Upper lobe of left lung (tissue), 6 donors: ENCODE results near the gene DRD4. TPM values are rescaled to one million over a fixed set of nuclear protein-coding genes. Genes with fewer than 3 reads are reported as not detected.

Experiments used
- ATAC-seq, 2 donors: fragments of 200-7000 bp; cut with Tn5 transposase; one replicate each; pipeline ENCODE4 v1.9.1; 2022; ENCODE audit warnings: mild to moderate bottlenecking in 2 of 2, moderate library complexity in 2 of 2; ENCODE audit not compliant: low FRiP score in 2 of 2
- DNase-seq, 2 donors: peaks; one replicate each; pipeline ENCODE4 v3.0.0-alpha.2; 2019 to 2020
- H3K27ac ChIP-seq, 4 donors: fragments of 200-600 bp; sonication (generic); one replicate each; pipeline ENCODE4 v1.5.1; 2016 to 2019
- H3K27me3 ChIP-seq, 4 donors: fragments of 200-600 bp; sonication (generic); one replicate each; pipeline ENCODE4 v1.5.1; 2017 to 2019
- H3K36me3 ChIP-seq, 4 donors: fragments of 200-600 bp; sonication (generic); one replicate each; pipeline ENCODE4 v1.5.1; 2016 to 2019
- H3K4me1 ChIP-seq, 4 donors: fragments of 200-600 bp; sonication (generic); one replicate each; pipeline ENCODE4 v1.5.1; 2018 to 2019
- H3K4me3 ChIP-seq, 4 donors: fragments of 200-600 bp; sonication (generic); one replicate each; pipeline ENCODE4 v1.5.1; 2017 to 2019; ENCODE audit warnings: mild to moderate bottlenecking in 2 of 4, moderate library complexity in 1 of 4
- H3K9me3 ChIP-seq, 4 donors: fragments of 200-600 bp; sonication (generic); one replicate each; pipeline ENCODE4 v1.5.1; 2018 to 2019
- CTCF ChIP-seq, 6 experiments: fragments of 450-650 bp in 4 of 6; fragments of 200-600 bp in 2 of 6; sonication (generic) in 2 of 6; IDR thresholded peaks; one replicate each; pipeline ENCODE4 v1.5.1; 2016 to 2019; ENCODE audit warnings: antibody characterized with exemption in 6 of 6
- EP300 ChIP-seq, 4 donors: sonication (generic); formaldehyde crosslinking; IDR thresholded peaks; one replicate each; pipeline ENCODE4 v1.5.1; 2017; ENCODE audit warnings: antibody characterized with exemption in 4 of 4, control low read depth in 2 of 4
- POLR2A ChIP-seq, 4 donors: fragments of 450-650 bp; IDR thresholded peaks; one replicate each; pipeline ENCODE4 v1.5.1; 2016 to 2017; ENCODE audit warnings: antibody characterized with exemption in 4 of 4, mild to moderate bottlenecking in 2 of 4
- POLR2AphosphoS5 ChIP-seq, 2 donors: sonication (generic); formaldehyde crosslinking; IDR thresholded peaks; one replicate each; pipeline ENCODE4 v1.5.1; 2017; ENCODE audit warnings: antibody characterized with exemption in 2 of 2
- WGBS, 2 donors: methylation state at CpG; one replicate each; pipeline ENCODE4 v1.1.5; 2017 to 2018; 5-methylcytosine and 5-hydroxymethylcytosine counted together
- total RNA-seq, 6 donors: library from RNA; depleted of rRNA in 4 of 6; stranded (reverse); fragments of >200 nt in 4 of 6; gene quantifications; one replicate each; pipeline versions ENCODE4 v1.1.0 to v1.2.1, GENCODE V29; 2016 to 2021
- donor health status: DM: no; HTN: no; CAD: no; lungs with moderate emphysema.
- donor health status: DM: no; HTN: yes; CAD: no; lungs with severe emphysema.

The DRD4 gene
- total RNA-seq = 1 to 10 TPM in 3 of 6 donors, under 1 TPM in 1, not detected in 2; 0.54 to 4.2 (median 1.5) TPM

- ATAC-seq = peak in 1 of 2 donors; percentile 72
- H3K9me3 ChIP-seq = no peaks in the 10 kb centered on the region
- peaks cover 0 to 42% (median 21%) of the 10 kb centered on the region in 4 donors for H3K27me3 ChIP-seq
- peaks cover 17 to 42% (median 27%) of the 10 kb centered on the region in 4 donors for H3K4me1 ChIP-seq
- H3K36me3 ChIP-seq = peaks cover 0 to 2% (median 0%) of the 10 kb centered on the region in 4 donors
- 20 to 28% methylated on average over 37 to 64 of the region's 100 CpGs for WGBS, 2 donors
- H3K27ac ChIP-seq = no peak within 1 kb of the TSS
- TF ChIP-seq POLR2AphosphoS5 (IDR thresholded peaks at IDR 0.05) (no peak), POLR2A (IDR thresholded peaks at IDR 0.05) (no peak), CTCF (IDR thresholded peaks at IDR 0.05) (no peak), EP300 (IDR thresholded peaks at IDR 0.05) (no peak)
- DNase-seq = peak in 1 of 2 donors; percentile 89
- H3K4me3 ChIP-seq = peak within 1 kb of the TSS in 3 of 4 donors; percentile 28 to 35 (median 33)
Observed at GRCh38 chr11:636511-637332, at the start of gene DRD4. Gene DRD4 (plus strand): TSS chr11:637269. CDS start chr11:637305, 36 bp downstream.

DNA sequence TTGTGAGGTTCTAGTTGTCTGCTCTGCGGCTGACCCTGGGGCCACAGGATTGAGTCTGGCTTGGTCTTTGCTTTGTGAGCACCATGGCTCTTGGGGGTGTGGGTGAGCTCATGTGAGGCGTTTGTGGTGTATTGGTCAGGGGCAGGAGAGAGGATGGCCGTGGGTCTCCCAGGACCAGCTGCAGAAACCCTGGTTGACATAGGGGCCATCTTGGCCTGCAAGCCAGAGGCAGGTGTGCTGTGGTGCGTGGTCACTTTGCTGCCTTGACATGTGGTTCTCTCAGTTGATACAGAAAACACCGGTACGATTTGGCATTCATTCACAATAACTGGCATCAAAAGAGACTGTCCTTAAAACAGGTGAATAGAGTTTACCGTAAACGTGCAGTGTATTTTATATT lies 49.5 kb upstream of the DRD4 start:
- H3K4me1 ChIP-seq = peaks cover 0 to 11% (median 4%) of the 10 kb centered on the region in 4 donors
- no peaks in the 10 kb centered on the region for H3K9me3 ChIP-seq
- no peaks in the 10 kb centered on the region for H3K27me3 ChIP-seq
- ATAC-seq (no peak), DNase-seq (no peak)
- no peak for TF ChIP-seq POLR2AphosphoS5 (IDR thresholded peaks at IDR 0.05)
- TF ChIP-seq CTCF (IDR thresholded peaks at IDR 0.05) = no peak
- TF ChIP-seq POLR2A (IDR thresholded peaks at IDR 0.05) = no peak
- TF ChIP-seq EP300 (IDR thresholded peaks at IDR 0.05) = no peak
- WGBS, 2 donors = 90 to 91% methylated on average over 5 to 8 of the region's 8 CpGs
- no peak overlapping the region for H3K4me3 ChIP-seq
- peak overlapping the region; percentile 19 to 67 (median 60) for H3K27ac ChIP-seq
- peaks cover 3 to 82% (median 70%) of the 10 kb centered on the region in 4 donors for H3K36me3 ChIP-seq

GRCh38 chr11:587978-588380 lies 49.1 kb upstream of the DRD4 start:
- Histone ChIP-seq H3K4me3 (no peak overlapping the region), H3K27me3 (no peaks in the 10 kb centered on the region), H3K27ac (peak overlapping the region; percentile 19 to 67 (median 60)), H3K9me3 (no peaks in the 10 kb centered on the region), H3K4me1 (peaks cover 0 to 11% (median 4%) of the 10 kb centered on the region in 4 donors), H3K36me3 (peaks cover 7 to 82% (median 70%) of the 10 kb centered on the region in 4 donors)
- 63 to 66% methylated on average over 6 of the region's 6 CpGs for WGBS, 2 donors
- peak; percentile 78 to 82 for ATAC-seq
- no peak for TF ChIP-seq EP300 (IDR thresholded peaks at IDR 0.05)
- TF ChIP-seq POLR2AphosphoS5 (IDR thresholded peaks at IDR 0.05) = no peak
- no peak for TF ChIP-seq CTCF (IDR thresholded peaks at IDR 0.05)
- TF ChIP-seq POLR2A (IDR thresholded peaks at IDR 0.05) = no peak
- DNase-seq = peak in 1 of 2 donors; percentile 72

DNA sequence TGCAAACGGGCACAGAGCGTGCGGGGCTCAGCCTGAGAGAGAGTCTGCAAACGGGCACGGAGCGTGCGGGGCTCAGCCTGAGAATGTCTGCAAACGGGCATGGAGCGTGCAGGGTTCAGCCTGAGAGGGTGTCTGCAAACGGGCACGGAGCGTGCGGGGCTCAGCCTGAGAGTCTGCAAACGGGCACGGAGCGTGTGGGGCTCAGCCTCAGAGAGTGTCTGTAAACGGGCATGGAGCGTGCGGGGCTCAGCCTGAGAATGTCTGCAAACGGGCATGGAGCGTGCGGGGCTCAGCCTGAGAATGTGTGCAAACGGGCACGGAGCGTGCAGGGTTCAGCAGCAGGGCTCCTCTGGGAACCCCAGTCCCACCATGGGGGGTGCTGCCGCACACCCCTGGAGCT lies 47.3 kb upstream of the DRD4 start:
- H3K27me3 ChIP-seq = no peaks in the 10 kb centered on the region
- TF ChIP-seq POLR2A (IDR thresholded peaks at IDR 0.05) = no peak
- H3K4me3 ChIP-seq = no peak overlapping the region
- ATAC-seq (no peak), DNase-seq (peak in 1 of 2 donors; percentile 83)
- H3K27ac ChIP-seq = no peak overlapping the region
- peaks cover 17 to 86% (median 74%) of the 10 kb centered on the region in 4 donors for H3K36me3 ChIP-seq
- 89 to 94% methylated on average over 24 to 26 of the region's 26 CpGs for WGBS, 2 donors
- peaks cover 0 to 11% (median 4%) of the 10 kb centered on the region in 4 donors for H3K4me1 ChIP-seq
- H3K9me3 ChIP-seq = no peaks in the 10 kb centered on the region

DNA sequence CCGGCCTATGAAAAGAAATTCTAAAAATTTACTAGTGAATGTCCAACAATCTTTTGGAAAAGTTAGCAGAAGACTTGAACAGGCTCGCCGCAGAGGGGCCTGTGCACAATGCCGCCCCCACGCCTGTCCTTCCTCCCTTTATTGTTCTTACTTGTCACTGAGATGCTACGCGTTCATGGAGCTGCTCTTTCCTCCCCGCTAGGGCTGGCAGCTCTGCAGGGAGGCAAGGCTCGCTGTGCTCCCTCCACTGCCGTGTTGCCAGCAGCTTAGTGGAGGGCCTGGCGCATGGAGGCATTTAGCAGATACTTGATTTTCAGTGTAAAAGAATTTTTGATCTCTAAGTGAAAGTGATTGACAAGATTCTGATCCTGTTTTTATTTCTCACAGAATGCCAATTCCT lies 46.1 kb upstream of the DRD4 start:
- 76 to 82% methylated on average over 11 of the region's 11 CpGs for WGBS, 2 donors
- no peak for ATAC-seq
- no peaks in the 10 kb centered on the region for H3K27me3 ChIP-seq

More for the DNA sequence above, 46.1 kb upstream of the DRD4 start:
- Histone ChIP-seq H3K36me3 (peaks cover 17 to 94% (median 82%) of the 10 kb centered on the region in 4 donors), H3K27ac (no peak overlapping the region), H3K9me3 (no peaks in the 10 kb centered on the region), H3K4me1 (peaks cover 0 to 11% (median 4%) of the 10 kb centered on the region in 4 donors), H3K4me3 (no peak overlapping the region)
- no peak for DNase-seq
- TF ChIP-seq POLR2A (IDR thresholded peaks at IDR 0.05) (no peak), POLR2AphosphoS5 (IDR thresholded peaks at IDR 0.05) (no peak), CTCF (IDR thresholded peaks at IDR 0.05) (no peak), EP300 (IDR thresholded peaks at IDR 0.05) (no peak)
